Adrenal gland (tissue), 12 donors: ENCODE data around the gene AKR1A1. TPM values are rescaled to one million over a fixed set of nuclear protein-coding genes. Genes with fewer than 3 reads are reported as not detected.

ENCODE experiments used
- DNase-seq, 7 donors: peaks; one replicate each; pipeline ENCODE4 v3.0.0-alpha.2; 2019 to 2020
- H3K27ac ChIP-seq, 5 donors: fragments of 200-600 bp; sonication (generic) in 4 of 5; 1 replicate in 3 of 5; 2 replicates in 2 of 5; pipeline versions ENCODE4 v1.5.1 to v1.8.0; 2016 to 2020; ENCODE audit warnings: mild to moderate bottlenecking in 1 of 5
- H3K27me3 ChIP-seq: fragments of 200-600 bp; 2 replicates; pipeline ENCODE4 v1.8.0; 2021
- H3K36me3 ChIP-seq, 2 donors: fragments of 200-600 bp; replicated peaks in 1 of 2; 1 replicate in 1 of 2; 2 replicates in 1 of 2; pipeline versions ENCODE4 v1.5.1 to v1.8.0; 2018 to 2022
- H3K4me1 ChIP-seq, 2 donors: fragments of 200-600 bp; replicated peaks in 1 of 2; 1 replicate in 1 of 2; 2 replicates in 1 of 2; pipeline versions ENCODE4 v1.5.1 to v1.8.0; 2018 to 2021
- H3K4me3 ChIP-seq, 4 donors: fragments of 200-600 bp; sonication (generic) in 3 of 4; one replicate each; pipeline ENCODE4 v1.5.1; 2016 to 2018
- H3K9me3 ChIP-seq, 3 donors: fragments of 200-600 bp; sonication (generic) in 1 of 3; replicated peaks in 1 of 3; 1 replicate in 2 of 3; 2 replicates in 1 of 3; pipeline versions ENCODE4 v1.5.1 to v1.8.0; 2016 to 2021
- CTCF ChIP-seq, 6 experiments: fragments of 450-650 bp in 4 of 6; fragments of 200-600 bp in 2 of 6; sonication (generic) in 1 of 6; IDR thresholded peaks; 1 replicate in 5 of 6; 2 replicates in 1 of 6; pipeline versions ENCODE4 v1.5.1 to v1.8.0; 2016 to 2021; ENCODE audit warnings: antibody characterized with exemption in 6 of 6, mild to moderate bottlenecking in 2 of 6, moderate library complexity in 1 of 6
- POLR2A ChIP-seq, 2 donors: fragments of 450-650 bp; IDR thresholded peaks; one replicate each; pipeline ENCODE4 v1.6.1; 2017; ENCODE audit warnings: antibody characterized with exemption in 2 of 2, mild to moderate bottlenecking in 2 of 2, moderate library complexity in 1 of 2
- WGBS, 4 donors: extraction: QIAGEN DNeasy Blood & Tissue Kit in 2 of 4; methylation state at CpG; one replicate each; pipeline versions ENCODE4 v1.1.5 to v1.1.7; 2013 to 2017; 5-methylcytosine and 5-hydroxymethylcytosine counted together
- intact Hi-C, 2 donors: fragments of 100-400 bp; cut with DNase I; formaldehyde crosslinking; loops; one replicate each; pipeline versions ENCODE4 v1.14.1 to v1.15.0; 2022 to 2023
- polyA plus RNA-seq, 3 donors: library from polyadenylated mRNA; stranded (reverse); fragments of 200-250 nt in 2 of 3; fragments of 350-450 nt in 1 of 3; fragmentation: Illumina TruSeq in 1 of 3; extraction: RNeasy Lipid Tissue Mini Kit (QIAGEN cat#74804) in 1 of 3; gene quantifications; one replicate each; pipeline ENCODE4 v1.2.3, GENCODE V29; 2013 to 2014
- total RNA-seq, 9 donors: library from RNA; depleted of rRNA in 4 of 9; stranded (reverse); fragments of >200 nt in 4 of 9; fragments of 120-200 nt in 1 of 9; fragmentation: NEBNext Ultra II Directional in 1 of 9; extraction: Animal tissue kit (Norgen Biotek cat#: 25700) in 1 of 9; gene quantifications; one replicate each; pipeline versions ENCODE4 v1.1.0 to v1.2.4, GENCODE V29; 2013 to 2023
- donor health status: healthy with polysubstance abuse.
- donor health status: Bipolar disorder and iron deficiency.
- donor health status: DM: yes; HTN: yes; CAD: no.
- donor health status: DM: no; HTN: no; CAD: no.
- donor health status: DM: no; HTN: no; CAD: no.
- donor health status: DM: yes; HTN: yes; CAD: no.

AKR1A1 gene
- total and polyA plus RNA-seq, 12 donors = 85.6 to 199 (median 119) TPM

GRCh38 chr1:45567911-45568310, 17.3 kb downstream of the AKR1A1 start:
- peaks cover 0 to 8% of the 10 kb centered on the region in 2 donors for H3K4me1 ChIP-seq
- DNase-seq = no peak
- intact Hi-C loops = loop anchor here (5.0 to 10.0 kb wide), 3 partner anchors 51 to 223 kb away; partner anchors contain the start of genes MUTYH (in 1 of the 2) and TOE1 (in 1 of the 2)
- no peaks in the 10 kb centered on the region for H3K27me3 ChIP-seq
- H3K4me3 ChIP-seq = no peak overlapping the region
- 90 to 96% (median 92%) methylated on average over 6 to 7 of the region's 7 CpGs for WGBS, 4 donors
- H3K27ac ChIP-seq = no peak overlapping the region
- TF ChIP-seq POLR2A (IDR thresholded peaks at IDR 0.05) (no peak), CTCF (IDR thresholded peaks at IDR 0.05) (no peak)
- no peaks in the 10 kb centered on the region for H3K9me3 ChIP-seq
- H3K36me3 ChIP-seq = peaks cover 0 to 43% of the 10 kb centered on the region in 2 donors

GRCh38 chr1:45568421-45568820, 17.8 kb downstream of the AKR1A1 start:
- Histone ChIP-seq H3K27me3 (no peaks in the 10 kb centered on the region), H3K9me3 (no peaks in the 10 kb centered on the region), H3K36me3 (peaks cover 0 to 37% of the 10 kb centered on the region in 2 donors), H3K4me3 (no peak overlapping the region), H3K4me1 (peaks cover 0 to 8% of the 10 kb centered on the region in 2 donors), H3K27ac (no peak overlapping the region)
- 79 to 86% (median 84%) methylated on average over 2 to 4 of the region's 4 CpGs for WGBS, 4 donors
- intact Hi-C loops = loop anchor here (5.0 to 10.0 kb wide), 3 partner anchors 51 to 224 kb away; partner anchors contain the start of genes MUTYH (in 1 of the 2) and TOE1 (in 1 of the 2)
- no peak for DNase-seq
- no peak for TF ChIP-seq CTCF (IDR thresholded peaks at IDR 0.05)
- TF ChIP-seq POLR2A (IDR thresholded peaks at IDR 0.05) = no peak

GRCh38 chr1:45569571-45569961, 18.9 kb downstream of the AKR1A1 start:
- Histone ChIP-seq H3K4me1 (peaks cover 0 to 8% of the 10 kb centered on the region in 2 donors), H3K27ac (peak overlapping the region in 1 of 5 donors; percentile 22), H3K9me3 (no peaks in the 10 kb centered on the region), H3K27me3 (no peaks in the 10 kb centered on the region), H3K36me3 (peaks cover 0 to 37% of the 10 kb centered on the region in 2 donors), H3K4me3 (no peak overlapping the region)
- DNase-seq = no peak
- WGBS, 4 donors = 54 to 80% (median 65%) methylated on average over 4 of the region's 4 CpGs
- intact Hi-C loops = loop anchor here (5.0 to 10.0 kb wide), 3 partner anchors 52 to 225 kb away; partner anchors contain the start of genes MUTYH (in 1 of the 2) and TOE1 (in 1 of the 2)
- no peak for TF ChIP-seq POLR2A (IDR thresholded peaks at IDR 0.05)

GRCh38 chr1:45569962-45570581, 19.4 kb downstream of the AKR1A1 start:
- 11 to 13% (median 12%) methylated on average over 8 of the region's 8 CpGs for WGBS, 4 donors

More at GRCh38 chr1:45569962-45570581, 19.4 kb downstream of the AKR1A1 start:
- TF ChIP-seq POLR2A (IDR thresholded peaks at IDR 0.05) (no peak), CTCF (IDR thresholded peaks at IDR 0.05) (peak; percentile 95 to 99 (median 98))
- intact Hi-C loops = loop anchor here (5.0 to 10.0 kb wide), 4 partner anchors 53 to 225 kb away; partner anchors contain the start of genes MUTYH (in 1 of the 2) and TOE1 (in 1 of the 2)
- no peaks in the 10 kb centered on the region for H3K9me3 ChIP-seq
- no peak overlapping the region for H3K4me3 ChIP-seq
- DNase-seq = peak; percentile 66 to 93 (median 81)
- H3K36me3 ChIP-seq = peaks cover 0 to 37% of the 10 kb centered on the region in 2 donors
- no peaks in the 10 kb centered on the region for H3K27me3 ChIP-seq
- H3K4me1 ChIP-seq = peaks cover 0 to 8% of the 10 kb centered on the region in 2 donors
- H3K27ac ChIP-seq = peak overlapping the region in 1 of 5 donors; percentile 22
